Measurements from ENCODE around the gene CACNA1C. TPM values are rescaled to one million over a fixed set of nuclear protein-coding genes. Genes with fewer than 3 reads are reported as not detected.

Gene CACNA1C
- total and polyA plus RNA-seq, 2 donors from 2014 or later: 1.6 to 17.4 TPM

DNA sequence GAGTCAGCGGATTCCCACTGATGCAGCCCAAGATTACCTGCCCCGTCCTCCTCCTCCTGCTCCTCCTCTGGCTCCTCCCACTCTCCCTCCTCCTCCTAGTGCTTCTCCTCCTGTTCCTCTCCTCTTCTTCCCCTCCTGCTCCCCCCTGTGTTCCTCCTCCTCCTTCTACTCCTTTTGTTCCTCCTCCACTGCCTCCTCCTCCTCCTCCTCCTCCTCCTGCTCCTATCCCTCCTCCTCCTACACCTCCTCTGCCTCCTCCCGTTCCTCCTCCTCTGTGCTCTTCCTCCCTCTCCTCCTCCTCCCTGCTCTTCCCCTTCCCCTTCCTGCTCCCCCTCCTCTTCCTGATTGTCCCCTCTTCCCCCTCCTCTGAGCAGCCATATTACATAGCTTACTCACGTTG, 141.3 kb downstream of the CACNA1C start:
- Histone ChIP-seq H3K27me3 (ENCODE audit: control insufficient read depth, insufficient read depth, low read length) (no peaks in the 10 kb centered on the region), H3K9me3 (ENCODE audit: control insufficient read depth in 2 of 3, insufficient read depth in 1 of 3, low read length in 3 of 3) (peaks cover 0 to 4% (median 0%) of the 10 kb centered on the region in 3 donors), H3K9ac (ENCODE audit: low read length in 3 of 3) (no peak overlapping the region), H3K36me3 (ENCODE audit: control insufficient read depth in 2 of 3, insufficient read depth in 3 of 3, low read length in 3 of 3) (peaks cover 0 to 4% (median 0%) of the 10 kb centered on the region in 3 donors), H3K4me3 (ENCODE audit: low read length in 3 of 3) (no peak overlapping the region), H3K27ac (ENCODE audit: low read depth in 2 of 2, low read length in 2 of 2) (peak overlapping the region in 1 of 2 donors; percentile 34), H3K4me1 (ENCODE audit: control insufficient read depth in 2 of 3, insufficient read depth in 2 of 3, low read depth in 1 of 3, low read length in 3 of 3) (peaks cover 0 to 2% (median 0%) of the 10 kb centered on the region in 3 donors)
- no peak for DNase-seq
- no peak for FAIRE-seq
- TF ChIP-seq, protein P1, sequence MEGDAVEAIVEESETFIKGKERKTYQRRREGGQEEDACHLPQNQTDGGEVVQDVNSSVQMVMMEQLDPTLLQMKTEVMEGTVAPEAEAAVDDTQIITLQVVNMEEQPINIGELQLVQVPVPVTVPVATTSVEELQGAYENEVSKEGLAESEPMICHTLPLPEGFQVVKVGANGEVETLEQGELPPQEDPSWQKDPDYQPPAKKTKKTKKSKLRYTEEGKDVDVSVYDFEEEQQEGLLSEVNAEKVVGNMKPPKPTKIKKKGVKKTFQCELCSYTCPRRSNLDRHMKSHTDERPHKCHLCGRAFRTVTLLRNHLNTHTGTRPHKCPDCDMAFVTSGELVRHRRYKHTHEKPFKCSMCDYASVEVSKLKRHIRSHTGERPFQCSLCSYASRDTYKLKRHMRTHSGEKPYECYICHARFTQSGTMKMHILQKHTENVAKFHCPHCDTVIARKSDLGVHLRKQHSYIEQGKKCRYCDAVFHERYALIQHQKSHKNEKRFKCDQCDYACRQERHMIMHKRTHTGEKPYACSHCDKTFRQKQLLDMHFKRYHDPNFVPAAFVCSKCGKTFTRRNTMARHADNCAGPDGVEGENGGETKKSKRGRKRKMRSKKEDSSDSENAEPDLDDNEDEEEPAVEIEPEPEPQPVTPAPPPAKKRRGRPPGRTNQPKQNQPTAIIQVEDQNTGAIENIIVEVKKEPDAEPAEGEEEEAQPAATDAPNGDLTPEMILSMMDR (IDR thresholded peaks at IDR 0.05; ENCODE audit: borderline replicate concordance, extremely low read depth, insufficient read depth): no peak
- intact Hi-C loops (cut with DNase I): no loop called here

DNA sequence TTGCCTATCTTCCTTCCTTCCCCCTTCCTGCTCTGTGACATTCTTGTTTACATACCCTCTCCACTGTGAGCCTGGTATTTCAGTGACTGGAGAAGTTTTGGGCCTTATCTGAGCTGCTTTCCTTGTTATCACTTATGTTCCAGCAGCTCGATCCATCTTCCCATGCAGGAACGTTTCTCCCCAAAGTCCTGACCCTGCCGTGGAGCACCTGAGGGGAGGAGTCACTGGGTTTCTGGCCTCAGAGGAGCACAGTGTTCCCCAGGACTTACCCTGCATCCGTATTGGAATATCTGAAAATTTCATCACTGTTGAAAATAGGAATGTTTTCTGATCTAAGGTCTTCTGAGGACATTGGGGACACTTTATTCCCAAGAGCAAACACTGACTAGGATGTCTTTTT, 141.8 kb downstream of the CACNA1C start:
- Histone ChIP-seq H3K9ac (ENCODE audit: low read length in 3 of 3) (no peak overlapping the region), H3K9me3 (ENCODE audit: control insufficient read depth in 2 of 3, insufficient read depth in 1 of 3, low read length in 3 of 3) (peaks cover 0 to 4% (median 0%) of the 10 kb centered on the region in 3 donors), H3K36me3 (ENCODE audit: control insufficient read depth in 2 of 3, insufficient read depth in 3 of 3, low read length in 3 of 3) (peaks cover 0 to 4% (median 0%) of the 10 kb centered on the region in 3 donors), H3K27ac (ENCODE audit: low read depth in 2 of 2, low read length in 2 of 2) (peak overlapping the region; percentile 2 to 34), H3K4me1 (ENCODE audit: control insufficient read depth in 2 of 3, insufficient read depth in 2 of 3, low read depth in 1 of 3, low read length in 3 of 3) (peaks cover 0 to 2% (median 0%) of the 10 kb centered on the region in 3 donors), H3K27me3 (ENCODE audit: control insufficient read depth, insufficient read depth, low read length) (no peaks in the 10 kb centered on the region), H3K4me3 (ENCODE audit: low read length in 3 of 3) (no peak overlapping the region)
- TF ChIP-seq, protein P1 (IDR thresholded peaks at IDR 0.05; ENCODE audit: borderline replicate concordance, extremely low read depth, insufficient read depth): no peak
- DNase-seq: no peak
- FAIRE-seq: no peak
- intact Hi-C loops (cut with DNase I): no loop called here

DNA sequence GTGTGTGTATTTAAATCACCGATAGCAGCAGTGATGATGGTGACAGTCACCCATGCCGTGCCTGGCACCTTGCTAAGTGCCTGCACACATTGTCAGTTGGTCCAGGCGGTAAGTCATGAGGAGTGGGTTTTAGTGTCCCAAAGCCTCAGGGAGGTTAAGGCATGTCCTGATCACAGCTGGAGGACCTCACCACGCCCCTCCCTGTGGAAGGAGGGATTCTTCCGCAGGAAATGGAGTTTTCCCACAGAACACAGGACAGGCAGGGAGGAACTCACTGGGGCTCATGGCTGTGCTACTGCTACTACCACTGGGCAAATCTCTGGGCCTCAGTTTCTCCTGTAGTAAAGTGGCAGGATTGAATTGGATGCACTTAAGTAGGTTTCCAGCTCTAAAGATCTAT, 142.3 kb downstream of the CACNA1C start:
- intact Hi-C loops (cut with DNase I): no loop called here
- DNase-seq (peak in 1 of 5 donors; percentile 48), FAIRE-seq (no peak)
- TF ChIP-seq, protein P1 (IDR thresholded peaks at IDR 0.05; ENCODE audit: borderline replicate concordance, extremely low read depth, insufficient read depth): no peak
- H3K27me3 ChIP-seq (ENCODE audit: control insufficient read depth, insufficient read depth, low read length): no peaks in the 10 kb centered on the region
- no peak overlapping the region for H3K4me3 ChIP-seq (ENCODE audit: low read length in 3 of 3)
- peaks cover 0 to 4% (median 0%) of the 10 kb centered on the region in 3 donors for H3K9me3 ChIP-seq (ENCODE audit: control insufficient read depth in 2 of 3, insufficient read depth in 1 of 3, low read length in 3 of 3)
- no peak overlapping the region for H3K27ac ChIP-seq (ENCODE audit: low read depth in 2 of 2, low read length in 2 of 2)
- peaks cover 0 to 4% (median 0%) of the 10 kb centered on the region in 3 donors for H3K36me3 ChIP-seq (ENCODE audit: control insufficient read depth in 2 of 3, insufficient read depth in 3 of 3, low read length in 3 of 3)
- no peak overlapping the region for H3K9ac ChIP-seq (ENCODE audit: low read length in 3 of 3)
- peaks cover 0 to 2% (median 0%) of the 10 kb centered on the region in 3 donors for H3K4me1 ChIP-seq (ENCODE audit: control insufficient read depth in 2 of 3, insufficient read depth in 2 of 3, low read depth in 1 of 3, low read length in 3 of 3)

DNA sequence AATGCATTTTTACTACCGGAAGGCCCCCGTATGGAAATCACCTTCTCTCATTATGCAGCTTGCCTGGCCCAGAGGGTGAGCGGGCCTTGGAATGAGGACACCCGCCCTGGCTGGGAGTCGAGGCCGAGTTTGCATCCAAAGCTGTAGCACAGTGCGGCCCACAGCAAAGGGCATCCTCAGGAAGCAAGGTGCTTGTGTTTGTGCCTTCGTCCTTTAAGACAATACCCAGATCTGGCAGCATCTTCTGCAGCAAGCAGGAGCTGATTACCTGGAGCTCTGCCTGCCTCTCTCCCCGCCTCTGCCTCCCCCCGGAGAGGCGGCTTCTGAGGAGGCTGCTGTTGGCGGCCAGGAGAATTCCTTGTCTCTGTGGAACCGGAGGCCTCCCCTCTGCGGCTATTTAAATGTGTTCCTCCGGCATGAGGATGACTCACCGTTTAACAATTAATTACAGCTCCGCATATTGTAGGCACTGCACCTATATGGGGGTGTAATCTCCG, 145.3 kb downstream of the CACNA1C start:
- Histone ChIP-seq H3K9ac (ENCODE audit: low read length in 3 of 3) (no peak overlapping the region), H3K27ac (ENCODE audit: low read depth in 2 of 2, low read length in 2 of 2) (no peak overlapping the region), H3K4me3 (ENCODE audit: low read length in 3 of 3) (no peak overlapping the region), H3K9me3 (ENCODE audit: control insufficient read depth in 2 of 3, insufficient read depth in 1 of 3, low read length in 3 of 3) (no peaks in the 10 kb centered on the region), H3K4me1 (ENCODE audit: control insufficient read depth in 2 of 3, insufficient read depth in 2 of 3, low read depth in 1 of 3, low read length in 3 of 3) (peaks cover 0 to 2% (median 0%) of the 10 kb centered on the region in 3 donors), H3K36me3 (ENCODE audit: control insufficient read depth in 2 of 3, insufficient read depth in 3 of 3, low read length in 3 of 3) (no peaks in the 10 kb centered on the region), H3K27me3 (ENCODE audit: control insufficient read depth, insufficient read depth, low read length) (no peaks in the 10 kb centered on the region)
- intact Hi-C loops (cut with DNase I): no loop called here
- peak in 1 of 5 donors; percentile 55 for DNase-seq
- TF ChIP-seq, protein P1 (IDR thresholded peaks at IDR 0.05; ENCODE audit: borderline replicate concordance, extremely low read depth, insufficient read depth): no peak
- no peak for FAIRE-seq
